Stimulated activated CD4-positive, alpha-beta T cell treated with anti-CD3 and anti-CD28 coated beads, Interleukin-15, amount 100 ng/mL, for 1 hour (primary cell): ENCODE data around the gene CFAP99.
"Not testable (repeated sequence)": the region's sequence is repeated elsewhere in the genome, so short reads cannot be mapped to it uniquely, and the experiment has no call there.

Experiments
- DNase-seq, 2 donors: peaks; one replicate each; pipeline ENCODE4 v3.0.0-alpha.2; 2020; ENCODE audit warnings: low read depth in 1 of 2, low spot score in 1 of 2

CFAP99 gene

DNA sequence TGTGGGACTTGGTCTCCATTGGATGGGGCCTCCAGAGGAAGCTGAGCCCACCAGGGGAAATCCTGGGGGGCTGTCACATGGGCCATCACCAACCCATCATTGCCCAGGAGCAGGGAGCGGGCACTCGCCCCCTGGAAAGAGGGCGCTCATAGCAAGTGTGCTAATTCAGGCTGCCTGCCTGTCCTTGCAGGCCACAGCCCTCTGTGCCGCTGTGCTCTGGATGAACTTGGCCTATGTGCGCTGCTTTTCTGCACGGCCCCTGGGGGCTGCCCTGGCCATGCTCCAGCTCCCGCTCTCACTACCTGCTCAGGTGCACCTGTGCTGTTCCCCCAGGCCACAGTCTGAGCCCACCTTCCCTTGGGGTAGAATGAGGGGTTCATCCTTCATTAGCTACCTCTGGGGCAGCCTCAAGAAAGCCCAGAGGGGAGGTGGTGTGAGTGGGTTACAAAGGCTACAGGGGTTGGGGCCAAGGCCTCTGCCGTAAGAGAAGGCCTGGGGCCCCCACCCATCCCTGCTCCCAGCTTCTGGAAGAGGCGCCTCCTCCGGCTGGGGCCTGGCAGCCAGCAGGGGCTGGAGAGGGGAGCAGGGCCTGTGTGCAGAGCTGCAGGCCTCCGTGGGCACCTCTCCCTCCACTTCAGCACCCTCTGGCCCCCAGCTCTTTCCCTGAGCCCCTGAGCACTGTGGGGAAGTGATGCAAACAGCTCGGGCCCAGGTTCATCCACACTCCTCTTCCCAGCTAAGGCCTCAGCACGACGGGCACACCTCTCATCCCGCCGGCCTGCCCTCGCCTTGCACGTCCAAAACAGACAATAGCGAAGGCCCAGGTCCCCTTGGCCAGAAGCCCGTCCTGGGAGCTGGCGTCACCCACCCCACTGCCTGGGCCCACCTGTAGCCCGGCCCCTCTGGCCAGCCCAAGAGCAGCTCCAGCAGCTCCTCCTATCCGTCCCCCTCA is 8.9 kb downstream of the CFAP99 start:
- no peak for DNase-seq

DNA sequence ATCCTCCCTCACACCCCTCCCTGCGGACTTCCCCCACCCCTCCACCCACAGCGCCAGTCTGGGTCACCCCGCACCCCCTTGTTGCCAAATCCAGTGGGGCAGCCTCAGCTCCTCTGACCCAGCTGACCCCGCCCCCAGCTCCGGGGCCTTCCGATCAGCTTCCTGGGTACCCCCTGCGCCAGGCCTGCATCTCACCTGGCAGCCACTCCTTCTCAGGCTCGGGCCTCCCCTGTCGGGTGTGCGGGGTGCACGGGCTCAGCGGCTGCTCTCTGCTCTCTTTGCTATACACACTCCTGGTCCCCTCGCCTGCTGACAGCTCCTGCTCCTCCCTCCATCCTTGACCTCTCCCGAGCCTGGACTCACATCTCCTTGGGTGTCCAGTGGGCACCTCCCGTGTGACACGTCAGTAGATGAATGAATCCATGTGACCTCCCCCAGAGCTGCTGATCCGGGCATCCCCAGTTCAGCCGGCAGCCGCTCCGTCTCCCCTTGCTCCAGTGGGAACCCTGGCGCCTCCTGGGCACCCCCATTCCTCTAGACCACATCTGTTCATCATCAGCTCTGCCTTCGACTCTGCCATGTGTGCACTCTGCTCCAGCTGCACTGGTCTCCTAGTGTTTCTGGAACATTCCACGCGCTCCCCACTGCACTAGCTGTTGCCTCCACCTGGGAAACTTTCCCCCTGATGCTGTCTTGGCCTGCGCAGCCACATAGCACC is 9.9 kb downstream of the CFAP99 start:
- no peak for DNase-seq

DNA sequence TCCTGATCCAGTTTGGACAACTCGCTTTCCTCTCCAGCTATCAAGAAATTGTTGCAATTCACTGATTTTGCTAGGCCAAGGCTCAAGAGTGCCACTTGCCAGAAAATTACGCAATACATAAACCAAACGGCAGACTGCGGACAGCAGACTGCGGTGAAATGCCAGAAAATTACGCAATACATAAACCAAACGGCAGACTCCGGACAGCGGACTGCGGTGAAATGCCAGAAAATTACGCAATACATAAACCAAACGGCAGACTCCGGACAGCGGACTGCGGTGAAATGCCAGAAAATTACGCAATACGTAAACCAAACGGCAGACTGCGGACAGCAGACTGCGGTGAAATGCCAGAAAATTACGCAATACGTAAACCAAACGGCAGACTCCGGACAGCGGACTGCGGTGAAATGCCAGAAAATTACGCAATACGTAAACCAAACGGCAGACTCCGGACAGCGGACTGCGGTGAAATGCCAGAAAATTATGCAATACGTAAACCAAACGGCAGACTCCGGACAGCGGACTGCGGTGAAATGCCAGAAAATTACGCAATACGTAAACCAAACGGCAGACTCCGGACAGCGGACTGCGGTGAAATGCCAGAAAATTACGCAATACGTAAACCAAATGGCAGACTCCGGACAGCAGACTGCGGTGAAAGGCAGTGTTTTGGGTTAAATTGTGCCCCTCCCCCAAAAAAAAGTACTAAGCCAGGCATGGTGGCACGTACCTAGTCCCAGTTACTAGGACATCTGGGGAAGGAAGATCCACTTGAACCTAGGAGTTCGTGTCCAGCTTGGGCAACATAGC is 11.4 kb downstream of the CFAP99 start:
- DNase-seq = not testable (repeated sequence)

DNA sequence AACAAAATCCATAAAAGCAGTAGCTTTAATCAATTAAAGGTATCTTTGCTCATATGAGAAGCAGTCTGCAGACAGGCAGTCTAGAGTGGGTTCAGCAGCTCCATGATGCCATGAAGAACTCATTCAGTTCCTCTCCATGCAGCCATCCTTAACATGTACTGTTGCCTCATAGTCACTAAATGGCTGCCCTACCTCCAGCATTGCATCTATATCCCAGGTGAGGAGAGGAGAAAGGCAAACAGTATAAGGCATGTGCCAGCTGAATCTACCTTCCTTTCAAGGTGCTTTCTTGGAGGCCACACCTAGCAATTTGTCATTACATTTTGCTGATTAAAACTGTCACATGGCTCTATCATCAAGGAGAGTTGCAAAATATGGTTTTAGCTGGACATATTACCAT is 13.2 kb downstream of the CFAP99 start:
- no peak for DNase-seq

DNA sequence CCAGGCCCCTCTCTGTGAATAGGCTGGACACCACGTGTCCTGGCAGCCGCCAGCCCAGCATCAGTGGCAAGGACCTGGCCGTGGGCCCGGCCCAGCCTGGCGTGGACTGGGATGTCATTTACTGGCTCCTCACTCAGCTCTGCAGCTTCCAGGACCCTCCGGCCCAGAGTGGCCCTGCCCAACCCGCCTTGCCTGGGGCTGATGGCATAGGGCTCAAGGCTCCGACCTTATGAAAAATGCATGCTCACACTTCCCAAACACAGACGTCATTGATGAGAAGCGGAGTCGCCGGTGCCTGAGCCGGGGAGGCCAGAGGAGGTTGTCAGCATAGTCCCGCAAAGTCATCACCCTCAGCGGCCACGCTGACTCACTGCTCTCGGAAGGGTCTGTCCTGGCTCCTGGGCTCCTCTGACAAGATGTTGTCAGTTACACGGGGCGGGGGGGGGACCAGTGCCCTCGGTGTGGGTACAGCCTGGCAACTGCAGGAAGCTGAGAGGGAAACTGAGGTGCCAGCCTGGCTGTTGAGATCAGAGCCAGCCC is 14.3 kb downstream of the CFAP99 start:
- DNase-seq = no peak

DNA sequence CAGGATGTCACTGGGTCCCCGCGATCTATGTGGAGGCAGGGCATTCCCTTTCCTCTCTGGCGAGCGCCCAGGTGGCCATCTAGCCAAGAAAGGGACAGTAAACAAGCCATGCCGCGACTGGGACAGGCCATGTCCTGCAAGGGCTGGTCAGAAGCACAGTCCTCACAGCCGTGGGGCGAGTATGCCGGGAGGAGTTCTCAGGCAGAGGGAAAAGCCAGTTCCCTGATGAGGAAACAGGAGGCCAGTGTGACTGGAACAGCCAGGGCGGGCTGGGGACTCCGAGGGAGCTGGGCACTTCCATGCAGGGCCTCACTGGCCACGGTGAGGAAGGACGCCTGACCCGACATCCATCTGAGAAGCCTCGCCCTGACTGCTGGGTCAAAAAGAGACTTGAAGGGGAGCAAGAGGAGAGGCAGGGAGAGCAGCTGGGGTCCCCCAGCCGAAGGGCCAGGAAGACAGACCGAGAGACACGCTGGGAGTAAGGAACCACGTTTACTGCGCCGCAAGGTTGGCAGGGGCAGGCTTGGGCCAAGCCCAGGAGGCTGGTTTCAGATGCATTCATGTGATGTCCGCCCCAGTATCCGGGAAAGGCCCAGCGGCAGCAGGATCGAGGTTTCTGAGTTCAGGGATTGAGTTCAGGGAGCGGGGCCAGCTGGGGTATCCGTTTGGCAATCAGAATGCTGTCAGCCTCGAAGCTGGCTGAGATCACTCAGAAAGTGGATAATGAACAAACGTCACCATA is 15.0 kb downstream of the CFAP99 start:
- no peak for DNase-seq

DNA sequence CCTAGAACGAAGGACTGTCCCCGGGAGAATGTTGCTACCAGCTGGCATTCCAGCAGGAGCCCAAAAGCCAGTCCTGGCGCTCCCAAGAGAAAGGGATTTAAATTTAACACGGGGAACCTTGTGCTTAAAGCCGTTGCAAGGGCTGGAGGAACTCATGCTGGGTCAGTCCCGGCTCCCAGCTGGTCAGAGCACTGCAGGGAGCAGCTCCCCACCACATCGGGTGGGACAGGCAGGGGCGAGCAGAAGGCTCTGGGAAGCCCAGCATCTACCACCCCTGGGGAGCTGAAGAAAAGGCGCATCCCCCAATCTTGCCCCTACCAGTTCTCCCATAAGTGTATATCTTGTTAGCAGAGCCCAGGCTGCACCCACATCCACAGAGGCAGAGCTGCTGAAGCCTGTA is 15.7 kb downstream of the CFAP99 start:
- no peak for DNase-seq

DNA sequence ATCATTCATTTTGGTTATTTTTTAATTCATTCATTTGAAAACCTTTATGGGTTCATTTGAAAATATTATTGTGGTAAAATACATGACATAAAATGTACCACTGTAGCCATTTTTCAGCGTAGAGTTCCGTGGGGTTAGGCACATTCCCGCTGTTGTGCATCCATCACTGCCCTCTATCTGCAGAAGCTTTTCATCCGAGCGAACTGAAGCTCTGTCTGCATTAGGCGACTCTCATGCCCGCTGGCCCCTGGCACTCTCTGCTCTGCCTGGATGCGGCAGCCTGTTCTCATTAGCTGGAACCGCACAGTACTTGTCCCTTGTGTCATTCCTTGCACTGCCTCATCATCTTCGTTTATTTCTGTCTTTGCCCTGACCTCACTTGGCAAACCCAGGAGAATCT is 17.5 kb downstream of the CFAP99 start:
- no peak for DNase-seq

DNA sequence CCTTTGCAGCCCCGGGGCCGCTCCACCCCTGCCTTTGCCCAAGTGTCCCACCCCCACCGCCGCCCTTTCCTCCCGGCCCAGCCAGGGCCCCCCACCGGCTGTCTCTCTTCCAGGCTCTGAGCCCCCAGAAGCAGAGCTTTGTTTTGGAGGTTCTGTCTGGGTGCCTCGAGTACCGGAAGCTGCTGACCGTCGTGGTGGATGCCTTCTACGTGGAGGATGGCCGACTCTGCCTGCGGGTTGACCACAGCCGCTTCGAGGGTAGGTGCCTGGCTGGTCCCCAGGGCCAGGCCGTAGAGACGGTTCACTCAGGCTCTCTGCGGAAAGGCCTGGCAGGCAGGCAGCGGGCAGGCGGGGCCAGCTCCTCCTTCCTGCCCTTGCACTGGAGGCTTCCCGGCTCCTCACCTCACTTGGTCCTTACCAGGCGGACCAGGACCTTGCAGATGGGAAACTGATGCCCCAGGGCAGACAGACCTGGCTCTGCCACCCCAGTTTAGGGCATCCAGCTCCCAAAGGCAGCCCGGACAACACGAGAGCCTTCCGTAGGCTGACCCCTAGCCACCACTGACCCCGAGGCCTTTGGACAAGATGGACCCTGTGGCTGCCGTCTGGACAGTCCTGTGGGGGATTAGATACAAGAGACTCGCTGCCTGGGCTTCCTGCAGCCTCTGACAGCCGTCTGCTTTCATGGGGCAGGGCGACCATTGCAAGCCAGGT is 18.2 kb downstream of the CFAP99 start:
- no peak for DNase-seq

DNA sequence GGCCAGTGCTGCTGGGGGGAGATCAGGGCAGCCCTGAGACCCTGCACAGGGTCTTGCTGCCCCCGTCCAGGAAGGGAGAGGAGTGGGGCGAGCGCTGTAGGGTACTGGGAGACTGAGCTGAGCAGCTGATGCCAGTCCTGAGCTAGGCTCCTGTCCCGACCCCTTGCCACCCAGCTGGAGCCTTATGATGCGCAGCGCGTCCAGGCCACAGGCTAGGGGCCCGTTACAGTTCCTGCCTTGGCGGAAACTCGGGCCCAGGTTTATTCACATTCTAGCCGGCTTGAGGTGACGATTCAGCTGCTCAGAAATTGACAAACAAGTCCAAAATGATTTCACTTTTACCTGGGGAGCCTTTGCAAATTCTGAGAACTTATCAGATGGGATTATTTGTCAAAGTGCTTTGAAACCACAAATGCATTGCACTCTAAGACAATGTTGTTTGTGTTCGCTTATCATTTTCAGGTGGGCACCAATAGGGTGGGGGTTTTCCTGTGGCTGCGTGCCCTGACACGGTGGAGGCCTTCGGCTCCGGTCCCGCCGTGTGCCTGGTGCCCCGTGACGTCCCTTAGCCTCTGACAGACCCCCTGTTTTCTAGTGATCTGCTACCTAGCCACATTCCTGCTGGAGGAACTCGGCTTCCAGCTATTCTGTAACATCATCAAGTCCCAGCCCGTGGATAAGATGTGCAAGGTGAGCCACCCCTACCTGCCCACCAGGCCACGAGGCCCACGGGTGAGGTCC is 18.9 kb downstream of the CFAP99 start:
- no peak for DNase-seq

DNA sequence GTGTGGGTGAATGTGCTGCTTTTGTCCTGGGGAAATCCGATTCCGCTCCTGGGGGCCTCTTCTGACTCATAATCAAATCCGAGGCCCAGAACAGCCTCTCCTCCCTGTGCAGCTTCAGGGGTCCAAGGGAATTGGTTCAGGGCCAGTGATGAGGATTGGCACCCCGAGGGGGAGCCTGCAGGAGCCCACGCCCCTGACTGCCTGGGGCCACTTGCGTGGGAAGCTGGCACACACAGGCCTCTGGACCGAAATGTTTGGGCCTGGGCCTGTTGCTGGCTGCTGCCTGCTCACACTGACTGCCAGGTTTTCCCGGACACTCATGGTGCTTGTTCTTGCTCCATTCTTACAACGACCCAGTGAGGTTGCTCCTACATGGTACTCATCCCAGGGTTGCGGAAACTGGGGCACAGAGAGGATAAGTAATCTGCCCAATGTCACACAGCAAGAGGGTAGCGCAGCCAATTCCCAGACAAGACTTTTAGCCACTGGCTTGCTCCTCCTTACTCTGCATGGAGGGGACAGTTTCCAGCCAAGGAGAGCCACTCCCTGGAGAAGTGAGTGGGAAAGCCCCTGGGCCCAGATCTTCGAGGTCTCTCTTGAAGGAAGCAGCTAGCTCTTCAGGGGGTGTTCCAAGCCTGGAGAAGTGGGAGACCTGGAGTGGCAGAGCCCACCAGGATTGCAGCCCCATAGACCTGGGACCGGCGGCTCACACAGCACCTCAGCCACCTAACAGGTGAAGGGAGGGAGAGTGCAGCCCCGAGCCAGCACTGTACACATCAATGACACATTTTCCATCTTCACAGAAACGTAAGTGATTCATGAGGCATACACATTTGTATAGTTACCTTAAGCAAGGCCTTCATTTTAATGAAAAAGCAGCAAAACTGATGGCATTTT is 20.3 kb downstream of the CFAP99 start:
- DNase-seq = no peak

DNA sequence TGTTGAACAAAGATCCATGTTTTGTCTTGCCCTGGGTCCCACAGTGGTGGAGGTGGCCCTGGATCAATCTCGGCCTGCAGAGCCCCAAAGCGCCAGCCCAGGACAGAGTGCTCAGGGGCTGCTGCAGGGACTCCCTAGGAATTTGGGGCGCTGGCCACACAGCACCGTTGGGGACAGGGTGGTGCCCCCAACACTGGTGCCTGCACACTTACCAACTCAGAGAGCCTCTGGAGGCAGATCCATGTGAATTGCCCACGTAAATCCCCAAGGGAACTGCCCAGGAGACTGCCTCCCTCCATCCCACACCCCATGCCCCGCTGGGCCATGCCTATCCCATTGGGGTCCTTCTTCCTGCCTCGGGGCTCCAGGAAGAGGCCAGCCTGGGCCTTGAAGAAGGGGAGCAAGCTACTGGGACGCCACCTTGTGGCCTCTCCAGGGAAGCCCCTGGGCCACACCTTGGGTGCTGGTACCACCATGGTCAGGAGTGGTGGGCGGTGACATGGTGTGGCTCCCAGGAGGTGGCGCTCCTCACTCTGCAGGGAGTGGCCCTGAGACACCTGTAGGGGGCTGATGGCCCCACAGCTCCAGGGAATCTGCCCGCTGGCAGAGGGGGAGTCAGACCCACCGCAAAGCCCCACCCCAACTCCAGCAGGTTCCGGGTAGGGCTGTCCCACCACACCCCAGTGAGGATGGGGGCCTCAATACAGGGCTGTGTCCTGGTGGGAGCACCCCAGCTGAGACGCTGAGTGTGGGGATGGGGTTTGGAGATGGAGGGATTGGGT is 22.8 kb downstream of the CFAP99 start:
- DNase-seq = peak; percentile 42 to 48

DNA sequence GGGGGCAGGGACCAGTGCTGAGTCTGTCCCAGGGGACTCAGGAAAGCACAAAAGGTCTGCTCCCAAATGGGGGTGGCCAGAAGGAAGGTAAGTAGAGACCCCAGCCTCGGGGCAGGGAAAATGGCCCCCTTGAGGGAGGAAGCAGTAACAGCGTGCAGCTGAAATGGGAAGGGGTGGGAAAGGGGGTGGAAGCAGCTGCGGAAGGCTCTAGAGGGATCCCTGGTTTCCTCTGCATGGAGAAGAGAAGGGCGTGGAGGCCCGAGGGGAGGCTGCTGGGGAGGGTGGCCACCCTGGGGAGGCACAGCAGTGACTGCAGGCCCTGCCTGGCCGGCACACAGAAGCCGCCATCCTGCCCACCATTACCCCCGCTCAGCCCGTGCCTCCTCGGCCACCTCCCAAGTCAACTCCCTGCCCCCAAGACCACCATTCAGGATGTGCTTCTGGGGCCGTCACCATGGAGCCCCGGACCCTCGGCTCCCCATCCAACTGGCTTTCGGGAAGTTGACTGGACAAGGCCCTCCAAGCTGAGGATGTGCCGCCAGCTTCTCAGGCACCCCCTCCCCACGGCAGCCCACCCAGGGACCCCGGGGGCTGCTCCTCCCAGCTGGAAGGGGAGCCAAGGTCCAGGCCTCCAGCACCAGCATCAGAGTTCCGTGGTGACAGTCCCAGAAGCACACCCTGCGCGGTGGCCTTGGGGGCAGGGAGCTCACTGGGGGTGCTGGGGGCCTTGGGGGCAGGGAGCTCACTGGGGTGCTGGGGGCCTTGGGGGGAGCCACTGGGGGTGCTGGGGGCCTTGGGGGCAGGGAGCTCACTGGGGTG is 23.6 kb downstream of the CFAP99 start:
- DNase-seq = no peak

DNA sequence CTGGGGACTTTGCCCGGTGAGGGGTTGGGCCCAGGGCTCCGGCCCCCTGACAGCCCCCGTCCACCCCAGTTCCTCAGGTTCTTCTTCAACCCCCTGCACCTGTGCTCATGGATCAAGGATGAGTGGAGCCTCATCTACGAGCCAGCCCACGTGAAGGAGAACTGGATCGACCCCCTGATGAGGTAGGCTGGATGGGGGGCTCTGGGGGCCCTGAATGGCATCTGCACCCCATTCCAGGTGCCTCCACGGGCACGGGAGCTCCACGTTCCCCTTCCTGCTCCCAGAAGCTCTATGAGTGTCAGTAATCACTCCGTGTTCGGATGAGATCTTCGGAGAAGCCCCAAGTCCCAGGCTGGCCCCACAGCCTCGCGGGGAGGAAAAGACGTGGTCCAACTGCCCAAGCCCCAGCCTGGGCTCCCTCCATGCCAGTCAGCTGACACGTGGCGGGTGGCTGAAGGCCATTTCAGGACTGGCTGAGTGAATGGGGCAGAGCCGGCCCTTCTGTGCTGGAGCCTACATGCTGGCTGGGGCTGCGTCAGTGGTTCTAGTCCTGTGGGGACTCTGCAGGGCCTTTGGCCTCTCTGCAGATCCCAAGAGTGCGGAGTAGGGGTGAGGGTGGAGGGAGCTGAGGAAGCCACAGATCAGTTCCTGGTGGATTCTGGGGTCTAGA is 24.4 kb downstream of the CFAP99 start:
- no peak for DNase-seq

DNA sequence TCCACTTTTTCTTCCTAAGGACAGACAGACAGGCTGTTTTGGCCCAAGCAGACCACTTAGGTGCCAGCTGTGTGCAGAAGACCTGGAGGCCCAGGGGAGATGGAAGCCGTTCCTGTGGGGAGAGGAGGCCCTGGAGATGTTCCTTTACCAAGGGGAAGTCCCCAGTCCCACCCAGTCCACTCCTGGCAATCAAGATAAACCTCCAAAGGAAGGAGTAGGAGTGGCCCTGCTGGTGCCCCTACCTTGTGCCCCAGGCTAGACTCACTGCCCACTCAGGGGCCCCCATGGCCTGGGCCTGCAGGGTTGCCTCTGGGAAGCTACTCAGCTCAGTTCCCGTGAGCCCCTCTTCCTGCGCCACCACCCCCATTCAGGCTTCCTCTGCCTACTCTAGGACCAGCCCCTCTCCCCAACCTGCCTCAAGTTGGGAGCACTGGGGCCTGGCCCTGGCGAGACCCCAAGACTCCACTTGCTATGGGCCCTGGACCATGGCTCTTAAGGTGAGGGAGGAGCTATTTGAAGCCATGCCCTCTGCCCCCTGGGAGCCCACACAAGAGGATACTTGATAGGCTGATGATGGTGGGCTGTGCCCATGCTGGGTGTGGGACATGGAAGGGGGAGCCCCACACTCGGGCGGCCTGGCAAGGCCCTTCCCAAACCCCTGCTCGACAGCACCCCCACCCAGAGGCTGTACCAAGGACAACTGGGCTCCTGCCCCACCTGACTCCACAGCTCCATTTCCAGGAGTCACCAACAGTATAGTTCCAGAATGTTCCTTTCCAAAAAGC is 25.4 kb downstream of the CFAP99 start:
- no peak for DNase-seq
